ENCODE results near the gene ERICH4. TPM values are rescaled to one million over a fixed set of nuclear protein-coding genes. Genes with fewer than 3 reads are reported as not detected.

The ERICH4 gene
- total and polyA plus RNA-seq, 8 donors = 0.55 to 1.1 (median 0.79) TPM; not detected in 2

- peak; percentile 64 to 93 (median 78) for DNase-seq
- no peak overlapping the region for H3K27ac ChIP-seq
- H3K4me1 ChIP-seq = peaks cover 3 to 14% of the 10 kb centered on the region in 2 donors
- ATAC-seq = peak; percentile 98
- no peaks in the 10 kb centered on the region for H3K9me3 ChIP-seq
- no peak overlapping the region for H3K4me3 ChIP-seq
- H3K36me3 ChIP-seq = no peaks in the 10 kb centered on the region
- peaks cover 0 to 7% of the 10 kb centered on the region in 2 donors for H3K27me3 ChIP-seq
- intact Hi-C loops (cut with DNase I) = loop anchor here in 1 of 2 donors (10.0 kb wide), 2 partner anchors 86 to 116 kb away; no protein-coding TSS in a partner anchor
- TF ChIP-seq CTCF (IDR thresholded peaks at IDR 0.05) = peak; percentile 89 to 99
Observed at GRCh38 chr19:41449079-41449864, 6.3 kb downstream of the ERICH4 start.

- H3K4me3 ChIP-seq = no peak overlapping the region
- intact Hi-C loops (cut with DNase I) = loop anchor here (10.0 kb wide), 2 partner anchors 85 to 115 kb away; no protein-coding TSS in a partner anchor
- ATAC-seq (no peak), DNase-seq (no peak)
- H3K9me3 ChIP-seq = no peaks in the 10 kb centered on the region
- H3K27me3 ChIP-seq = peaks cover 0 to 7% of the 10 kb centered on the region in 2 donors
- peaks cover 3 to 14% of the 10 kb centered on the region in 2 donors for H3K4me1 ChIP-seq
- no peak overlapping the region for H3K27ac ChIP-seq
- no peaks in the 10 kb centered on the region for H3K36me3 ChIP-seq
- no peak for TF ChIP-seq CTCF (IDR thresholded peaks at IDR 0.05)
Observed at GRCh38 chr19:41449865-41450178, 6.9 kb downstream of the ERICH4 start.

- Histone ChIP-seq H3K9me3 (no peaks in the 10 kb centered on the region), H3K27ac (no peak overlapping the region), H3K4me3 (no peak overlapping the region), H3K36me3 (no peaks in the 10 kb centered on the region), H3K27me3 (peaks cover 0 to 19% of the 10 kb centered on the region in 2 donors), H3K4me1 (peaks cover 8 to 30% of the 10 kb centered on the region in 2 donors)
- DNase-seq (no peak), ATAC-seq (no peak)
- no peak for TF ChIP-seq CTCF (IDR thresholded peaks at IDR 0.05)
- intact Hi-C loops (cut with DNase I) = loop anchor here in 1 of 2 donors (10.0 kb wide), 1 partner anchor 82 kb away; no protein-coding TSS in a partner anchor
Observed at GRCh38 chr19:41452584-41453275, 9.8 kb downstream of the ERICH4 start.

GRCh38 chr19:41455936-41456335 lies 13.0 kb downstream of the ERICH4 start:
- no peak for TF ChIP-seq CTCF (IDR thresholded peaks at IDR 0.05)
- Histone ChIP-seq H3K9me3 (no peaks in the 10 kb centered on the region), H3K36me3 (no peaks in the 10 kb centered on the region), H3K4me1 (peaks cover 5 to 16% of the 10 kb centered on the region in 2 donors), H3K4me3 (no peak overlapping the region), H3K27ac (peak overlapping the region; percentile 0 to 36), H3K27me3 (peaks cover 0 to 31% of the 10 kb centered on the region in 2 donors)
- ATAC-seq (no peak), DNase-seq (no peak)
- intact Hi-C loops (cut with DNase I) = loop anchor here in 1 of 2 donors (10.0 kb wide), 1 partner anchor 79 kb away; no protein-coding TSS in a partner anchor

All from left lung (tissue), 10 donors.